Fibroblast of pulmonary artery (primary cell): ENCODE measurements around the gene MAFB.

Experiments
- DNase-seq: peaks from one replicate; pipeline ENCODE4 v3.0.0-alpha.2; 2010; ENCODE audit warnings: low read depth
- H3K4me3 ChIP-seq: replicated peaks from 2 replicates; pipeline ENCODE4 v1.5.1; 2011; ENCODE audit warnings: low read depth, mild to moderate bottlenecking, control low read depth, low read length, moderate library complexity
- CTCF ChIP-seq: IDR thresholded peaks from 2 replicates; pipeline ENCODE4 v1.5.1; 2011; ENCODE audit warnings: mild to moderate bottlenecking, control low read depth, low read length, inconsistent platforms; ENCODE audit errors: missing control alignments

Gene MAFB

GRCh38 chr20:40643891-40644290, 45.1 kb downstream of the MAFB start:
- TF ChIP-seq CTCF: no peak
- H3K4me3 ChIP-seq: no peak overlapping the region
- DNase-seq: peak; percentile 55

- no peak overlapping the region for H3K4me3 ChIP-seq
- DNase-seq: no peak
- no peak for TF ChIP-seq CTCF
These were observed 47.2 kb downstream of the MAFB start for GRCh38 chr20:40641809-40642208.

GRCh38 chr20:40641202-40641601, 47.8 kb downstream of the MAFB start:
- TF ChIP-seq CTCF: no peak
- no peak overlapping the region for H3K4me3 ChIP-seq
- no peak for DNase-seq

- no peak for TF ChIP-seq CTCF
- no peak for DNase-seq
- no peak overlapping the region for H3K4me3 ChIP-seq
These were observed 48.4 kb downstream of the MAFB start for GRCh38 chr20:40640667-40641066.

- DNase-seq: no peak
- H3K4me3 ChIP-seq: no peak overlapping the region
- no peak for TF ChIP-seq CTCF
These were observed 49.2 kb downstream of the MAFB start for GRCh38 chr20:40639676-40640355.

GRCh38 chr20:40639132-40639531, 49.9 kb downstream of the MAFB start:
- DNase-seq: no peak
- TF ChIP-seq CTCF: no peak
- H3K4me3 ChIP-seq: no peak overlapping the region

- H3K4me3 ChIP-seq: no peak overlapping the region
- no peak for TF ChIP-seq CTCF
- no peak for DNase-seq
These were observed 50.6 kb downstream of the MAFB start for GRCh38 chr20:40638414-40638813.
